Trophoblast cell (in vitro differentiated cells and primary cell): ENCODE data around the gene OR51V1.

Experiments
- DNase-seq, 2 donors: peaks; one replicate each; pipeline ENCODE4 v3.0.0-alpha.2; 2016
- H2AFZ ChIP-seq: 2 replicates; pipeline ENCODE4 v1.6.1; 2013; ENCODE audit warnings: low read length, moderate library complexity, mild to moderate bottlenecking; ENCODE audit not compliant: insufficient read depth, poor library complexity
- H2AK5ac ChIP-seq: 2 replicates; pipeline ENCODE4 v1.6.1; 2013; ENCODE audit warnings: mild to moderate bottlenecking, low read length
- H2BK120ac ChIP-seq: 2 replicates; pipeline ENCODE4 v1.6.1; 2013; ENCODE audit warnings: low read length, mild to moderate bottlenecking, moderate library complexity; ENCODE audit not compliant: insufficient read depth, poor library complexity
- H2BK12ac ChIP-seq: 2 replicates; pipeline ENCODE4 v1.6.1; 2013; ENCODE audit warnings: mild to moderate bottlenecking, low read length, moderate library complexity
- H2BK5ac ChIP-seq: 2 replicates; pipeline ENCODE4 v1.6.1; 2013; ENCODE audit warnings: low read length, low read depth, moderate library complexity, mild to moderate bottlenecking; ENCODE audit not compliant: poor library complexity
- H3K14ac ChIP-seq: 2 replicates; pipeline ENCODE4 v1.6.1; 2013; ENCODE audit warnings: mild to moderate bottlenecking, low read length
- H3K18ac ChIP-seq: 2 replicates; pipeline ENCODE4 v1.6.1; 2013; ENCODE audit warnings: mild to moderate bottlenecking, low read length
- H3K23ac ChIP-seq: 2 replicates; pipeline ENCODE4 v1.6.1; 2013; ENCODE audit warnings: low read length
- H3K27ac ChIP-seq: 2 replicates; pipeline ENCODE4 v1.5.1; 2013; ENCODE audit warnings: low read depth, mild to moderate bottlenecking, inconsistent platforms, low read length, moderate library complexity
- H3K27me3 ChIP-seq: 2 replicates; pipeline ENCODE4 v1.6.1; 2013; ENCODE audit warnings: inconsistent platforms, mild to moderate bottlenecking, low read length, moderate library complexity; ENCODE audit not compliant: insufficient read depth
- H3K36me3 ChIP-seq, 2 experiments: 1 replicate in 1 of 2; 2 replicates in 1 of 2; pipeline ENCODE4 v1.6.1; 2013; ENCODE audit warnings: low read length in 2 of 2, mild to moderate bottlenecking in 2 of 2, moderate library complexity in 1 of 2; ENCODE audit not compliant: insufficient read depth in 2 of 2, control insufficient read depth in 1 of 2
- H3K4ac ChIP-seq: 2 replicates; pipeline ENCODE4 v1.6.1; 2013; ENCODE audit warnings: low read depth, mild to moderate bottlenecking, low read length, moderate library complexity
- H3K4me1 ChIP-seq, 2 experiments: 1 replicate in 1 of 2; 2 replicates in 1 of 2; pipeline ENCODE4 v1.6.1; 2013; ENCODE audit warnings: low read length in 2 of 2, mild to moderate bottlenecking in 2 of 2, moderate library complexity in 1 of 2; ENCODE audit not compliant: insufficient read depth in 2 of 2, control insufficient read depth in 1 of 2
- H3K4me2 ChIP-seq: 2 replicates; pipeline ENCODE4 v1.6.1; 2013; ENCODE audit warnings: inconsistent platforms, mild to moderate bottlenecking, low read length, moderate library complexity
- H3K4me3 ChIP-seq: 2 replicates; pipeline ENCODE4 v1.5.1; 2013; ENCODE audit warnings: mild to moderate bottlenecking, low read depth, low read length, inconsistent platforms
- H3K79me1 ChIP-seq: one replicate; pipeline ENCODE4 v1.6.1; 2013; ENCODE audit warnings: low read length
- H3K79me2 ChIP-seq: 2 replicates; pipeline ENCODE4 v1.6.1; 2013; ENCODE audit warnings: low read length, mild to moderate bottlenecking; ENCODE audit not compliant: control insufficient read depth, insufficient read depth, poor library complexity
- H3K9ac ChIP-seq: 2 replicates; pipeline ENCODE4 v1.6.1; 2013; ENCODE audit warnings: mild to moderate bottlenecking, low read length
- H3K9me3 ChIP-seq: 2 replicates; pipeline ENCODE4 v1.6.1; 2013; ENCODE audit warnings: low read depth, mild to moderate bottlenecking, control low read depth, inconsistent platforms, low read length; ENCODE audit not compliant: insufficient read depth
- H4K12ac ChIP-seq: 2 replicates; pipeline ENCODE4 v1.6.1; 2013; ENCODE audit warnings: low read depth, mild to moderate bottlenecking, low read length, moderate library complexity
- H4K8ac ChIP-seq: 2 replicates; pipeline ENCODE4 v1.6.1; 2013; ENCODE audit warnings: low read depth, mild to moderate bottlenecking, low read length, moderate library complexity
- H4K91ac ChIP-seq: one replicate; pipeline ENCODE4 v1.6.1; 2013; ENCODE audit warnings: low read depth, mild to moderate bottlenecking, low read length, moderate library complexity
- WGBS: extraction: QIAGEN DNeasy Blood & Tissue Kit; methylation state at CpG from one replicate; pipeline ENCODE4 v1.1.7; 2013; ENCODE audit warnings: missing lambda C conversion rate; ENCODE audit not compliant: insufficient read length, insufficient coverage; ENCODE audit errors: extremely low coverage; 5-methylcytosine and 5-hydroxymethylcytosine counted together

Gene OR51V1

GRCh38 chr11:5151713-5152153 is 48.7 kb downstream of the OR51V1 start:
- WGBS: no CpG with 5 or more reads among the region's 3 CpGs
- H3K9ac ChIP-seq: no peak overlapping the region
- H4K8ac ChIP-seq: no peak overlapping the region
- DNase-seq: no peak
- H3K27ac ChIP-seq: no peak overlapping the region
- no peaks in the 10 kb centered on the region for H3K79me2 ChIP-seq
- H3K27me3 ChIP-seq: no peaks in the 10 kb centered on the region
- H2AK5ac ChIP-seq: no peak overlapping the region
- no peak overlapping the region for H4K91ac ChIP-seq
- H3K9me3 ChIP-seq: no peaks in the 10 kb centered on the region
- H2BK12ac ChIP-seq: no peak overlapping the region
- H4K12ac ChIP-seq: no peak overlapping the region
- H3K4me1 ChIP-seq: no peaks in the 10 kb centered on the region
- H2BK120ac ChIP-seq: no peak overlapping the region
- H2AFZ ChIP-seq: no peak overlapping the region
- H2BK5ac ChIP-seq: no peak overlapping the region
- H3K4me2 ChIP-seq: no peak overlapping the region
- H3K18ac ChIP-seq: no peak overlapping the region
- H3K36me3 ChIP-seq: no peaks in the 10 kb centered on the region
- H3K14ac ChIP-seq: no peak overlapping the region
- H3K79me1 ChIP-seq: no peaks in the 10 kb centered on the region
- H3K4me3 ChIP-seq: no peak overlapping the region
- no peak overlapping the region for H3K4ac ChIP-seq
- no peak overlapping the region for H3K23ac ChIP-seq
